GM12878 (cell line): ENCODE measurements around the gene FNIP1.

Source experiments
- TF ChIP-seq, protein P1 (sequence below): fragments of 450-650 bp; IDR thresholded peaks from 2 replicates; pipeline ENCODE4 v1.6.1; 2014; ENCODE audit warnings: mild to moderate bottlenecking
- TF ChIP-seq, protein P2 (sequence below), 3 experiments: IDR thresholded peaks in 2 of 3; conservative IDR thresholded peaks in 1 of 3; 2 replicates each; pipeline ENCODE4 v1.5.1; 2011; ENCODE audit warnings: low read depth in 3 of 3, low read length in 3 of 3, mild to moderate bottlenecking in 3 of 3, control low read depth in 2 of 3, moderate library complexity in 2 of 3, inconsistent platforms in 1 of 3, mixed read lengths in 1 of 3; ENCODE audit not compliant: control insufficient read depth in 2 of 3, insufficient read depth in 1 of 3; ENCODE audit errors: extremely low read depth in 1 of 3

DNA sequence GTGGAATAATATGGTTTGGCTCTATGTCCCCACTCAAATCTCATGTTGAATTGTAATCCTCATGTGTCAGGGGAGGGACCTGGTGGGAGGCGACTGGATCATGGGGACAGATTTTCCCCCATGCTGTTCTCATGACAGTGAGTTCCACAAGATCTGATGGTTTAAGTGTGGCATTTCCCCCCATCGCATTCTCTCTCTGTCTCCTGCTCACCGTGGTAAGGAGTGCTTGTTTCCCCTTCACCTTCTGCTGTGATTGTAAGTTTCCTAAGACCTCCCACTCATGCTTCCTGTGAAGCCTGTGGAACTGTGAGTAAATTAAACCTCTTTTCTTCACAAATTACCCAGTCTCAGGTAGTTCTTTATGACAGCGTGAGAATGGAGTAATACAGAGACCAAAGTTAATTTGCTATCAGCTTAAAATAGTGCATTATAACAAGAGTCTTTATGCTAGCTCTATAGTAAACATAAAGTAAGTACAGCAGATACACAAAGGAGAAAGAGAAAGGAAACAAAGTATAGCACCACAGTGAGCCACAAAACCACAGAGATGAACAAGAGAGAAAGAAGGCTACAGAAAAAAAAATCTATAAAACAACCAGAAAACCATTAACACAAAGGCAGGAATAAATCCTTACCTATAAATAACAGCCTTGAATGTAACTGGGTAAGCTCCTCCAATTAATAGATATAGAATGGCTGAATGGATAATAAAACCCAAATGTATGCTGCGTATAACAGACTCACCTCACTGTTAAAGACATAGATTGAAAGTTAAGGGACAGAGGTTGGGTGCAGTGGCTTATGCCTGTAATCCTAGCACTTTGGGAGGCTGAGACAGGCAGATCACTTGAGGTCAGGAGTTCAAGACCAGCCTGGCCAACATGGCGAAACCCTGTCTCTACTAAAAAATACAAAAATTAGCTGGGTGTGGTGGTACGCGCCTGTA is 201.5 kb downstream of the FNIP1 start:
- TF ChIP-seq, protein P1, sequence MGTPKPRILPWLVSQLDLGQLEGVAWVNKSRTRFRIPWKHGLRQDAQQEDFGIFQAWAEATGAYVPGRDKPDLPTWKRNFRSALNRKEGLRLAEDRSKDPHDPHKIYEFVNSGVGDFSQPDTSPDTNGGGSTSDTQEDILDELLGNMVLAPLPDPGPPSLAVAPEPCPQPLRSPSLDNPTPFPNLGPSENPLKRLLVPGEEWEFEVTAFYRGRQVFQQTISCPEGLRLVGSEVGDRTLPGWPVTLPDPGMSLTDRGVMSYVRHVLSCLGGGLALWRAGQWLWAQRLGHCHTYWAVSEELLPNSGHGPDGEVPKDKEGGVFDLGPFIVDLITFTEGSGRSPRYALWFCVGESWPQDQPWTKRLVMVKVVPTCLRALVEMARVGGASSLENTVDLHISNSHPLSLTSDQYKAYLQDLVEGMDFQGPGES, result no peak
- TF ChIP-seq, protein P2, sequence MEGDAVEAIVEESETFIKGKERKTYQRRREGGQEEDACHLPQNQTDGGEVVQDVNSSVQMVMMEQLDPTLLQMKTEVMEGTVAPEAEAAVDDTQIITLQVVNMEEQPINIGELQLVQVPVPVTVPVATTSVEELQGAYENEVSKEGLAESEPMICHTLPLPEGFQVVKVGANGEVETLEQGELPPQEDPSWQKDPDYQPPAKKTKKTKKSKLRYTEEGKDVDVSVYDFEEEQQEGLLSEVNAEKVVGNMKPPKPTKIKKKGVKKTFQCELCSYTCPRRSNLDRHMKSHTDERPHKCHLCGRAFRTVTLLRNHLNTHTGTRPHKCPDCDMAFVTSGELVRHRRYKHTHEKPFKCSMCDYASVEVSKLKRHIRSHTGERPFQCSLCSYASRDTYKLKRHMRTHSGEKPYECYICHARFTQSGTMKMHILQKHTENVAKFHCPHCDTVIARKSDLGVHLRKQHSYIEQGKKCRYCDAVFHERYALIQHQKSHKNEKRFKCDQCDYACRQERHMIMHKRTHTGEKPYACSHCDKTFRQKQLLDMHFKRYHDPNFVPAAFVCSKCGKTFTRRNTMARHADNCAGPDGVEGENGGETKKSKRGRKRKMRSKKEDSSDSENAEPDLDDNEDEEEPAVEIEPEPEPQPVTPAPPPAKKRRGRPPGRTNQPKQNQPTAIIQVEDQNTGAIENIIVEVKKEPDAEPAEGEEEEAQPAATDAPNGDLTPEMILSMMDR (IDR thresholded peaks at IDR 0.05 in 2 of 3, conservative IDR thresholded peaks at IDR 0.05 in 1 of 3; ENCODE audit: control insufficient read depth in 2 of 3, extremely low read depth in 1 of 3, insufficient read depth in 1 of 3, low read depth in 3 of 3, low read length in 3 of 3), result no peak
